ENCODE results near the gene HTR6.

The HTR6 gene

DNA sequence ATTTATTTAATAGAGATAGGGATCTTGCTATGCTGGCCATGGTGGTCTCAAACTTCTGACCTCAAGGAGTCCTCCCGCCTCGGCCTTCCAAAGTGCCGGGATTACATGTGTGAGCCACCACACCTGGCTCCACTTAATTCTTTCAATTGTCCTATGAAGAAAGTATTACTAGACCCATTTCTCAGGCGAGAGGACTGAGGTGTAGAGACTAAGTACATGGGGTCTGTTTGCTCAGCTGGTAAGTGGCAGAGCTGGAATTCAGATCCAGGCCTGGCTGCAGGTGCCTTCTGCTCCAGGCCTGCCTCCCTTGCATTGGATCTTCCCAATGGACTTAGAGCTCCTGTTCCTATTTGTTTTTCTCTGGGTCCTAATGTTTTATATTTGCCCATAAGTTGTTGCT is 55.5 kb downstream of the HTR6 start:
- no peak for DNase-seq (ENCODE audit: low read depth, low spot score)
- Histone ChIP-seq H3K27ac (no peak overlapping the region), H3K4me3 (no peak overlapping the region), H3K9ac (ENCODE audit: insufficient read length) (no peak overlapping the region), H3K9me3 (ENCODE audit: low read depth, low read length) (no peaks in the 10 kb centered on the region), H3K36me3 (ENCODE audit: insufficient read depth, low read length) (no peaks in the 10 kb centered on the region)
- TF ChIP-seq POLR2AphosphoS5 (IDR thresholded peaks at IDR 0.05; ENCODE audit: borderline replicate concordance, low read depth, low read length) (no peak), FOXP2 (optimal IDR thresholded peaks at IDR 0.05; ENCODE audit: control extremely low read depth, extremely low read length, insufficient read depth) (no peak), EZH2 (IDR thresholded peaks at IDR 0.05) (no peak)

DNA sequence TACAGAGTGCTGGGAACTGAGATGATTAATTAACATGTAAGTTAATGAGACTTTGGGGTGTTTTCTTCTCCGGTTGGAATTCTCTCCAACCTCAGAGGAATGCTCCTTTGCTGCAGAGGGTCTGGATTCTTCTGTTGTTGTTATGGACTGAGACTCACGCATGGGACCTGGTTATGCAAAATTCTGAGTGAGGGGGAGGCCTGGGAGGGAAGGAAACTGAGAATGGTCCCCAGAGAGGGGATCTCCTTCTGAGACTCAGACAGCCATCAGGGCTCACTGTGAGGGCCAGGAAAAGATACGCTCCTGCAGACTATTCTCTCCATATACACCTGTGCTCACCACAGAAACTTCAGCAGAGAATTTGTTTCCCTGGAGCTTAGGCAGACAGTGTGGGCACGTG is 56.3 kb downstream of the HTR6 start:
- no peak overlapping the region for H3K9ac ChIP-seq (ENCODE audit: insufficient read length)
- no peak overlapping the region for H3K4me3 ChIP-seq
- TF ChIP-seq POLR2AphosphoS5 (IDR thresholded peaks at IDR 0.05; ENCODE audit: borderline replicate concordance, low read depth, low read length) (no peak), FOXP2 (optimal IDR thresholded peaks at IDR 0.05; ENCODE audit: control extremely low read depth, extremely low read length, insufficient read depth) (no peak), EZH2 (IDR thresholded peaks at IDR 0.05) (no peak)
- DNase-seq (ENCODE audit: low read depth, low spot score), result no peak
- no peaks in the 10 kb centered on the region for H3K9me3 ChIP-seq (ENCODE audit: low read depth, low read length)
- H3K27ac ChIP-seq, result no peak overlapping the region
- no peaks in the 10 kb centered on the region for H3K36me3 ChIP-seq (ENCODE audit: insufficient read depth, low read length)

DNA sequence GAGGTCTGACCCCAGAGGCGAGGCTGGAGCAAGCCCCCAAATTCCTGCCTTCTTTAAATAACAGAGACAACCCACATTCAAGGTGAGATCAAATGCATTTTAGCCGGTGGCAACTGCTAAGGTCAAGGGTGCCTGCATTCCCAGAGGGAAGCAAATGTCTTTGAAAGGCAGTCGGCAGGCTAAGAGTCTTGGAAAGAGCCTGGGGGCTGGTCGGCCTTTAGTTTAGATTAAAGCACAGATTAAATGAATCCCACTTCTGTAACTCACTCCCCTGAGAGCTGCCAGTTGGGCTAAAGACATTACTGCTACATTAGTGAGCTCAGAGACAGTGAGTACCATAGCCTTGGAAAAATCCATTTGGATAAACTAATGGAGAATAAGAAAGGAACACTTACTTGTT is 59.2 kb downstream of the HTR6 start:
- H3K9me3 ChIP-seq (ENCODE audit: low read depth, low read length), result no peaks in the 10 kb centered on the region
- no peak for DNase-seq (ENCODE audit: low read depth, low spot score)
- H3K27ac ChIP-seq, result no peak overlapping the region
- no peaks in the 10 kb centered on the region for H3K36me3 ChIP-seq (ENCODE audit: insufficient read depth, low read length)
- TF ChIP-seq POLR2AphosphoS5 (IDR thresholded peaks at IDR 0.05; ENCODE audit: borderline replicate concordance, low read depth, low read length) (no peak), FOXP2 (optimal IDR thresholded peaks at IDR 0.05; ENCODE audit: control extremely low read depth, extremely low read length, insufficient read depth) (no peak), EZH2 (IDR thresholded peaks at IDR 0.05) (no peak)
- H3K9ac ChIP-seq (ENCODE audit: insufficient read length), result no peak overlapping the region
- no peak overlapping the region for H3K4me3 ChIP-seq

DNA sequence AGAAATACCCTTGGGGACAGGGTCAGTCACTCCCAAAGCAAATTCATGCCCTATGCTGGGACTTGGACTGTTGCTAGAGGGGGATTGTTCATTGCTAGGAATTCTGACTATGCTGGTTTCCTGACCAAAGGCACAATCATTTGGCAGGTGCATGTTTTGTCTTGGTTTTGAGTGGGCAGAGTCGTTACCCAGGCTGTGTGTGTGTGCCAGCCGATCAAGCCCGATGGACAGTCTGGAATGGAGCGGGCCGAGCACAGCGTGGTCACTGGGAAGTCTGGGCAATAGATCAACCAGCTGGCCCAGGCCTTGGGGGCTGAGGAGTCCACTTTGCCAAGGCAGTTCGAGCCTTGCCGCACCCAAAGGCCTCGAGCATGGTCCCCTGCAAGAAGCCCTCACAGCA is 60.9 kb downstream of the HTR6 start:
- Histone ChIP-seq H3K9me3 (ENCODE audit: low read depth, low read length) (no peaks in the 10 kb centered on the region), H3K4me3 (no peak overlapping the region), H3K9ac (ENCODE audit: insufficient read length) (no peak overlapping the region), H3K36me3 (ENCODE audit: insufficient read depth, low read length) (no peaks in the 10 kb centered on the region), H3K27ac (no peak overlapping the region)
- DNase-seq (ENCODE audit: low read depth, low spot score), result no peak
- TF ChIP-seq FOXP2 (optimal IDR thresholded peaks at IDR 0.05; ENCODE audit: control extremely low read depth, extremely low read length, insufficient read depth) (no peak), POLR2AphosphoS5 (IDR thresholded peaks at IDR 0.05; ENCODE audit: borderline replicate concordance, low read depth, low read length) (no peak), EZH2 (IDR thresholded peaks at IDR 0.05) (no peak)

DNA sequence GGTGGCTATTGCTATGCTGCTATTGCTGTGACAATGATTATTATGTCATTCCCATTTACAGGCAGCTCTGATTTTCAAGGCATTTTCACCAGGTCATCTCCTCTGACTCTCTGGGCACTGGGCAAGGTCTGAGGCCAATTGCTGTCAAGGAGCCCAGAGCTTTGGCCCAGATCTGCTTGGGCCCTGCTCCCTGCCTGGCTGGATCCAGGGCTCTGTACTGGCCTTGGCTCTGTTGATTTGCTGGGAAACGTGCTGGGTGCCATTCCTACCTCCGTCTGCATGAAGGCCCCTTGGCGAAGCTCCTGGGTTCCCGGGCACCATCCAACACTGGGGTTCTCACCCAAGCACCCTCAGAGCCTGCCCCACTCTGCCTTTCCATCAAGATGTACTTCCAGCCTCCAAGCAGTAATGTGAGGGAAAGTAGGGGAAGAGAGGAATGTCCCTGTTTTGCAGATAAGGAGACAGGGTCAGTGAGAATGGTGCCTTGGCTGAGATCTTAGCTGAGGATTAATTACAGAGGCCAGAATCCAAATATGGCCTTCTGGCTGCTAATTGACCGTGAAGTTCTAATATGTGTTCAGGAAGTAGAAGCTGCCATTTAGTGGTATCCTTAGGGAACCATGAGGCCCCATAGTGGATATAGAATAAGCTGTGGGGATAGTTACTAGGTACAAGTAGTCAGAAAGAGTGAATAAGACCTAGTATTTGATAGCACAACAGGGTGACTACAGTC is 63.9 kb downstream of the HTR6 start:
- Histone ChIP-seq H3K9ac (ENCODE audit: insufficient read length) (no peak overlapping the region), H3K36me3 (ENCODE audit: insufficient read depth, low read length) (no peaks in the 10 kb centered on the region), H3K9me3 (ENCODE audit: low read depth, low read length) (no peaks in the 10 kb centered on the region), H3K27ac (no peak overlapping the region), H3K4me3 (no peak overlapping the region)
- no peak for DNase-seq (ENCODE audit: low read depth, low spot score)
- no peak for TF ChIP-seq POLR2AphosphoS5 (IDR thresholded peaks at IDR 0.05; ENCODE audit: borderline replicate concordance, low read depth, low read length)
- no peak for TF ChIP-seq EZH2 (IDR thresholded peaks at IDR 0.05)
- TF ChIP-seq FOXP2 (optimal IDR thresholded peaks at IDR 0.05; ENCODE audit: control extremely low read depth, extremely low read length, insufficient read depth), result no peak

DNA sequence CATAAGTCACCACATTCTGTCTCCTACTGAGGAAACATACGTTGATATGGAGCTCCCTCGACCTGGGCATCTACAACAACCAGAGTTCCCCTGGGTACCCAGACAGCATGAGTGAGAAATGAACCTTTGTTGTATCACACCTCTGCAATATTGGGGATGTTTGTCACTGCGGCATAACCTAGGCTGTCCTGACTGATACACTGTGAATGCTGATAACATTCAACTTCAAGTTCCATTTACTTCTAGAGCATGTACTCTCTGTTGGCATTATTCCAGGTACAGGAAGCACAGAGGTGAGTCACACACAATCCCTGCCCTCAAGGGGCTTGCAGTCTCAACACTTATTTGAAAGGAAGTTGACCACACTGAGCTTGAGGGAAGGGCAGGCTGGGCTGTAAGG is 65.6 kb downstream of the HTR6 start:
- Histone ChIP-seq H3K36me3 (ENCODE audit: insufficient read depth, low read length) (no peaks in the 10 kb centered on the region), H3K9ac (ENCODE audit: insufficient read length) (no peak overlapping the region), H3K4me3 (no peak overlapping the region), H3K27ac (no peak overlapping the region), H3K9me3 (ENCODE audit: low read depth, low read length) (no peaks in the 10 kb centered on the region)
- no peak for DNase-seq (ENCODE audit: low read depth, low spot score)
- TF ChIP-seq POLR2AphosphoS5 (IDR thresholded peaks at IDR 0.05; ENCODE audit: borderline replicate concordance, low read depth, low read length) (no peak), FOXP2 (optimal IDR thresholded peaks at IDR 0.05; ENCODE audit: control extremely low read depth, extremely low read length, insufficient read depth) (no peak), EZH2 (IDR thresholded peaks at IDR 0.05) (no peak)

All from SK-N-MC (cell line).